Astrocyte of the spinal cord (primary cell): ENCODE measurements around the gene GRM4.

Experiments
- DNase-seq: peaks from one replicate; pipeline ENCODE4 v3.0.0; 2011; ENCODE audit warnings: low read depth, low spot score
- H3K4me3 ChIP-seq: 2 replicates; pipeline ENCODE4 v1.5.1; 2011; ENCODE audit warnings: low read depth, mild to moderate bottlenecking, low read length, moderate library complexity
- CTCF ChIP-seq: IDR thresholded peaks from 2 replicates; pipeline ENCODE4 v1.5.1; 2012; ENCODE audit warnings: low read depth, mild to moderate bottlenecking, low read length, inconsistent platforms
- in situ Hi-C: cut with HindIII; loops from 2 replicates; pipeline ENCODE4 v1.10.0; 2017; ENCODE audit warnings: low sequenced_read_pairs

The GRM4 gene

DNA sequence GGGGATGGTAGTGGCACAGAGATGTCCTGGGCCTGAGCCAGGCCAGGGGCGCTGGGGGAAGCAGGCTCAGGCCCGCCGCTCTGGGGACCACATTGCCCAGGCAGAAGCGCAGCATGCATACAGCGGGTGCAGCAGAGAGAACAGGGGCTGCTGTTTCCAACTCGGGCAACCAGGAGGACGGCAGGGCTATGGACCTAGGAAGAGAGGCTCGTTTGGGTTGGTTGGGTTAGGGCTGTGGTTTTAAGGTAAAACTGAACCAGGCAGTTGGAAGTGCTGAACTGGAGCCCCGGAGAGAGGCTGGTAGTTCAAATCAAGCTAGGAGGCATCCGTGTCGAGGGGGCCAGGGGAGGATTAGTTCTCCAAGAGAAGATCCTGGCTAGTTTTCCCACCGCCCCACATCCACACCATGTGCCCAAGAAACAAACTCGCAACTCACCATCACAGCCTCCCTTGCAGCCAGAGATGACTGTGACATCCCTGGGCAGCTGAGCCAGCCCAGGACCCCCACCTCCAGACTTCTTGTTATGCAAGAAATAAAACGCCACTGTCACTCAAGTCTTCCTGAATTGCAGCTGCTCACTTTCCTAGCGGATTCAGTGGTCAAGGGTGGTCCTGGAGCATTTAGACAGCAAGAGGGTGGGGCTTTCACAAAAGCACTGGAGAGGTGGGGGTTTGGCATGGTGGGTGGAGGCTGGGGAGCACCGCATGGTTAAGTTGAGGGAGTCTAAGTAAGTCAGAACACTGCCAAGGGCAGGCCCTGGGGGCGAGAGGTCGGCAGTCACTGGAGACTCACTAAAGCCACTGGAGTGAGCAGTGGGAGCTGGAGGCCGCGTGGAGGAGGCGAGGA, 161.2 kb downstream of the GRM4 start:
- DNase-seq: no peak
- no peak overlapping the region for H3K4me3 ChIP-seq
- no peak for TF ChIP-seq CTCF
- in situ Hi-C loops: no loop called here

DNA sequence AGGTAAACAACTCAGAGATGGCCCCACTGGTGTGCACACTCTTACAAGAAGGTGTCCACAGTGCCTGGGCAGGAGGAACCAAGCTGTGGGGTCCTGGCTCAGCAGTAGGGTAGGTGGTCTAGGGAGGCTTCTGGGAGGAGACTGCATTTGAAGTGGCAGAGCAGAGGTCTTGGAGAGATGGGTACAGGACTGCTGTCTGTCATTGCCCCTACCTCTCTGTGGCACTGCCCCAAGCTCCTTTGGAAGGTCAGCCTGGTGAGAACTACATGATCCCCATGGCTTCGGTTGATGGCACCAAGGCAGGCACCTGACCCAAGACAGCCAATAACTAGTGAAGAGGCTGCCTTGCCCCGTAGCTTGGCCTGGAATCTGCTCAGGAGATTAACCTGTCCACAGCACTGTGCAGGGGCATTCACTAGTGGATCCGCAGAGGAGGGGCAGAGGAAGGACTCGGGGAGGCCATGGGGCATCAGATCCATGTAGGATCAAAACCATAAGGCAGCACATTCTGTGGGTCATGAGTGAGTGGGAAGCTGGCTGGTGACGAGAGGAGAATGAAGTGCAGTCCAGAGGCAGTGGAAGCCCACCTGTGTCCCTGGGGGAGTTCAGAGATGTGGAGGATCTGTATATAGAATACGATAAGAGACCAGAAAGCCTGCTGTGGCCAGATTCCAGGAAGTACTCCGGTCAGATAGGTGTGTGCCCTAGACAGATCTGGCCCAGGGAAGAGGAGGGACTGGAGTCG, 162.0 kb downstream of the GRM4 start:
- no peak for TF ChIP-seq CTCF
- H3K4me3 ChIP-seq: no peak overlapping the region
- no peak for DNase-seq
- in situ Hi-C loops: no loop called here

DNA sequence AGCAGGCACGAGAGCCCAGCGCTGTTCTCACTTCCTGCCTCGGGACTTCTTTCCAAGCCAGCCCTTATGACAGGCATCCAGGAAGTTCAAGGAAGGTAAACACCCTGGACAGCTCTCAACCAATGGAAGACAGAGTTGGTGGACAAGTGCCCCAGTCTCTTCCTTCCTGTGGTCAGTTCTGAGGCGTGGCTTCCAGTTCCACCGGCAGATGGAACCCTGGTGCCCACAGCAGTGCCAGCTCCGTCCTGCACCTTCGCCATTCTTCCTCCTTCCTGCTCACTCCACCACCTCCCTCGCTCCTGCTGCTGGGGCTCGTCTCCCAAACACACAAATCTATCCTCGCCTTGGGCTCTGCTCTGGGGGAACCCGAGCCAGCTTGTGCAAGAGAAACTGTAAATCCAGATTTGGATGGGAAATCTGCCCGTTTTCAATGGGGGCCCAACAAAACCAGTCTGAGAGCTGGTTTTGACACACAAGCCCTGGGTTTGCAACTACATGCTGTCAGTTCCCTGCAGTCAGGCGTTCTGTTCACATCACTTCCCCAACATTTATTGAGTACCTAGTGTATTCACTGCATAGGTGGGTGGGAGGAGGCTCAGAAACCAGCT, 162.7 kb downstream of the GRM4 start:
- in situ Hi-C loops: no loop called here
- no peak for DNase-seq

GRCh38 chr6:33981861-33982260, 164.0 kb downstream of the GRM4 start:
- no peak overlapping the region for H3K4me3 ChIP-seq
- no peak for DNase-seq
- in situ Hi-C loops: no loop called here
- no peak for TF ChIP-seq CTCF

More for the DNA sequence above, 162.7 kb downstream of the GRM4 start:
- H3K4me3 ChIP-seq: no peak overlapping the region
- TF ChIP-seq CTCF: no peak

GRCh38 chr6:33981421-33981820, 164.5 kb downstream of the GRM4 start:
- H3K4me3 ChIP-seq: no peak overlapping the region
- no peak for TF ChIP-seq CTCF
- no peak for DNase-seq
- in situ Hi-C loops: no loop called here

DNA sequence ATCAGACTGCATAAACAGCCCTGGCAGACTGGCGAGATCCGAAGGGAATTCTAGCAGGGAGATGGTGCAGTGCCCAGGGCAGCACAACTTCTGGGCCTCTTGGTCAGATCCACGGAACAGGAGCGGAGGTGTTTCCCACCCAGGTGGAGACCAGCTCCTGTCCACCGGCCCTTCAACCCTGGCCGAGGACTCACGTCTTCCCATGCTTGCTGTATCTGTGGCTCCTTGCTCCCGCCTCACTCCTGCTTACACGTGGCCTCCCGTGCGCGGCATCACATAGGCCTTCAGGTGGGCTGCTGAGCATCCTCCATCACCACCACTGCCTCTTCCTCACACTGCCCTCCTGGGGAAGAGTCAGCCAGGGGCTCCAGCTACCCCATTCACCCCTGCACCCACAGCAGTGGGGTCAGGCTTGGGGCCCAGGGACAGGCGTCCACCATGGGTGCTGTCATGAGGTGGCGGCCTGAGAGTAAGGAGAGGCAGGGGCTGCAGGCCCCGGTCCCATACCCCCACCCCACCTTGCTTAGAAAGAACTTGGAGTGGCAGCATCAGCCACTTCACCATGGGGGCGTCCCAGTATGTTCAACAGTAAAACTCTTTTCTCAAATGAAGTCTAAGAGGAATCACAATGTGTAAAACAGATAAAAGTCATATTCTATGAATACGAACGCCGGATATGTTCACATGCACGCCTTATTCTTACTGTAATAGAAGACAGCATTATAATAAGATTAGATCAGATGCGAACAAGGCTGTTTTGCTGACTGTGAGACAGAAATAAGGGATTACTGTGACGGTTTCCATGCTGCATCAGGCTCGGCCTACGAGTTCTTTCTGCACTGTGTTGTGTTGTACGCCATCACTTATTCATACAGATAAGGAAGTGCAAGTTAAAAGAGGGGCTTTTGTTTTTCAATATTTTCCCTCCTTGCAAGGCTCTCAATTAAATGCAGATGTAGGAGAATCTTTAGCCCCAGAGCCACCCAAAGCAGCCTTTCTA, 165.4 kb downstream of the GRM4 start:
- in situ Hi-C loops: no loop called here
- H3K4me3 ChIP-seq: no peak overlapping the region
- no peak for TF ChIP-seq CTCF
- no peak for DNase-seq
